Measurements from ENCODE around the gene SPEG.
A peak's percentile ranks its signal among the peaks of the same experiment; 100 is the strongest.
"Not testable (repeated sequence)": the region's sequence is repeated elsewhere in the genome, so short reads cannot be mapped to it uniquely, and the experiment has no call there.

The SPEG gene

DNA sequence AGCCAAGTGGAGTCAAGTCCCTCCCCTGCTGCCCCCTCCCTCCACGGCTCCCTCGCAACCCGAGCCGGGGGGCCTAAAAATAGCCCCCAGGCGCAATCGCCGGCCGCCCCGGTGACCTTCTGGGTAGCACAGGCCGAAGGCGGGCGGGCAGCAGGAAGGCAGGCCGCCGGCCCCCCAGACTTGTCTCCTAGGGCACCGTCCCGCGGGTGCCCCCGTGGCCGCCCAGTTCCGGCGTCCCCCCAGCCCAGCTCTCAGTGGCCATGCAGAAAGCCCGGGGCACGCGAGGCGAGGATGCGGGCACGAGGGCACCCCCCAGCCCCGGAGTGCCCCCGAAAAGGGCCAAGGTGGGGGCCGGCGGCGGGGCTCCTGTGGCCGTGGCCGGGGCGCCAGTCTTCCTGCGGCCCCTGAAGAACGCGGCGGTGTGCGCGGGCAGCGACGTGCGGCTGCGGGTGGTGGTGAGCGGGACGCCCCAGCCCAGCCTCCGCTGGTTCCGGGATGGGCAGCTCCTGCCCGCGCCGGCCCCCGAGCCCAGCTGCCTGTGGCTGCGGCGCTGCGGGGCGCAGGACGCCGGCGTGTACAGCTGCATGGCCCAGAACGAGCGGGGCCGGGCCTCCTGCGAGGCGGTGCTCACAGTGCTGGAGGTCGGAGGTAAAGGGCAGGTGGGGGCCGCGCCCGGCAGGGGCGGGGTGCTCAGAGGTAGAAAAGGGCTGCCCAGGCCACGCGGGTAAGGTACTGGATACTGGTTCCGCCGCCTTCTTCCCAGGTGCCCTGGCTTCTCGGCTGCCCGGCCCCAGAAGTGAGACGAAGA lies at the start of gene SPEG:
Gene SPEG (plus strand): TSS at position 126 of the 808 bp plus-strand sequence. CDS start 135 bp downstream, at position 261.
- DNase-seq: no peak

DNA sequence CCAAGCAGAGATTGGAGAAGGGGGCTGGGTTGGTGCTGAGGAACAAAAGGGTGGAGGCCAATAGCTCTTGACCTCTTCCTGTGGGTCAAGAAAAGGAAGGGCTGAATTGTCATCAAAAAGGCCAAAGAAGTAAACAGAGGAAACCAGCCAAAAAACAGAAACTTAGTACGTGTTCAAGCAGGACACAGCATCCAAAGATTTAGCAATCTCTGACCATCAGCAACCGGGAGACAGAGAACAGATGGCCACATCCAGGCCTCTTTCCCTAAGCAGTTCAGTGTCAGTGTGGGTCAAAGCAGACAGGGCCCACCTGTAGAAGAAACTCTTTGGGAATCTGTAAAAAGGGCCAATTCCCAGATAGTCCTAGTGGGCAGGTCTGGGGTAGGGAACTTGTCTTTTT lies 49.8 kb upstream of the SPEG start:
- DNase-seq: no peak

DNA sequence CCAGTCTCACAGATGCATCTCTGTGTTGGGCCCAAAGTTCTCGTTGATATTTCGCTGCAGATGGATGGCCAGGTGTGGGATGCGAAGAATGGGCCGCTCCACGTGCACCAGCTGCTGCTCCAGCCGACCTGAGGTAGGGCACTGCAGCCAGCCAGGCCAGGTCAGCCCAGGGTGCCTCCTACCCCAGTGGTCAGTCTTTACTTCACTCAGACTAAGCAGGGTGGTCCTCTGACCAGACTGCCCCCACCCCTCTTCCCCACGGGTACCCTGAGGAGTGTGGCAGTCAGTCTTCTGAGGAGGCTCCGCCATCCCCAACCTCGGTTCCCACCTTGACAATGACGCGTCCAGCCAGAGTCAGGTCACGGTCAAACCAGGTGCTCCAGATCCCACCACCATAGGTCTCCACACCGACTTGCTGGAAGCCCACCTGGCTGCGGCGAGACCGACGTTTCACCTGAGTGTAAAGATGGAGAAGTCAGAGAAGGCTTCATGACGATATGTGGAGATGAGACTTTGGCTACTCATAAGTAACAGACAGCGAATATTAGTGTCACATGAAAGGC lies 48.6 kb upstream of the SPEG start:
- DNase-seq: no peak

DNA sequence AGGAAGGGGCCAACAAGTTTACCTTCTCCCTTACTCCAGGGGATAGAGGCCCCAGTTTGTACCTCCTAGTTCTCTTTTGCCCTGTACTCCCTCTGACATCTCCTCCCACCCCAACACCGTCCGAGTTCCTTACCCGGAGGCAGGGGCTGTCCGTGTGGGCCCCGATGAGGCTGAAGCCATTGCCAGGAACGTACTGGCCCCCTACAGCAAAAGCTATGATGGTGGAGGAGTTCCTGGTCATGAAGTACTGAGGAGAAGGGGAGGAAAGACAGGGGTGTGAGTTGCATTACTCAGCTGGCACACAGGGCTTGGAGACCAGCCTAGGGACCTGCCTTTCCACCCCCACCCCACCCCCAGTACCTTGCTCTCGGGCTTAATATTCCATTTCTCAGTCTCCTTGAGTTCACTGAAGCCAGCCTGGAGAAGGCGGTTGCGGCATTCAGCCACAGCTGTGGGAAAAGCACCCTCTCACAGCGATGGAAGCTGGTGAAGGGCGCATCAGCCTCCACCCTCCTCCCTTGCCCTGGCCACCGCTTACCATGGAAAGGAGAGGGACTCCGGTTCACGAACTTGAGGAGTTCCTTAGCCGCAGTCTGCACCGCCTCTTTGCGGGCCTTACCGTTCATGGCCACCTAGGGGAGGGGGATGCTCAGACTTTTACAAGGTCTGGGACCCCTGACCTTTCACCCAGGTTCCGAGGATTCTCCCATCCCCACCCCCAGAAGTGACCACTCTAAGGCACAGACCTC lies 47.9 kb upstream of the SPEG start:
- DNase-seq: no peak

DNA sequence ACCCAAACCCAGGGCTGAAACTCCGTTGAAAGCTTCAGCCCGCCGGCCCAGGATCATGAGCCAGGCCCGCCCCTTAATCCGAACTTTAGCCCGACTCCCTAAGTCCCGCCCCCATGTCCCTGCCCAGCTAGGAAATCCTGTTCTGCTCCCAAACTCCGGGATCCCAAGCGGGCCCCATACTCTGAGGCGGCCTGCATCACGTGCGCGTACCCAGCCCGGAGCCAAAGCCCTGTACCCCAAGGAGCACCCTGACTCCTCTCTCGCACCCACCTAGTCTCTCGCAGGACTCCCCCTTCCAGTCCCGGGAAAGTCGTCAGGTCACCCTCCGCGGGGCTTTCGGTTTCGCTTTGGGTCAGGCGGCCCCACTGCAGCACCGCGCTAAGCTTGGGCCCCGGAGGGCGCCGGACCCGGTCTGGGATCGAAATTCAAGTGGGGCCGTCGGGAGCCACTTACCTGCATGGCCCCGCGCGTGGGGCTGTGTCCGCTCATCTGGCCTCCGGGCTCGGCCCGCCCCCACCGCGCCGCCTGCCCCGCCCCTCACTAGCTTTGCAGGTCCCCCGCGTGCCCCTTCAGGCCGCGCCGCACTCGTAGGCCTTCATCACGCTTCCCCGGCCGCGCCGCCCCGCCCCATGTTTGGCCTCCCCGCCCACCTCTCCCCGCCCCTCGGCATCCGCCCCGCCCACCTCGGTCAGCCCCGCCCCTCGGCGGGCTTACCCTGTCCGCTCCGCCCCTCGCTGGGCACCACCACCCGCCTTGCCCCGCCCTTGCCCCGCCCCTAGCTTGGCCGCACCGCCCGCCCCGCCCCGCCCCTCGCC lies 47.1 kb upstream of the SPEG start, which contains the start of gene DNPEP:
Gene DNPEP (minus strand): TSS at position 607 of the 815 bp plus-strand sequence. CDS start 118 bp downstream, at position 489.
- peak; percentile 95 for DNase-seq

DNA sequence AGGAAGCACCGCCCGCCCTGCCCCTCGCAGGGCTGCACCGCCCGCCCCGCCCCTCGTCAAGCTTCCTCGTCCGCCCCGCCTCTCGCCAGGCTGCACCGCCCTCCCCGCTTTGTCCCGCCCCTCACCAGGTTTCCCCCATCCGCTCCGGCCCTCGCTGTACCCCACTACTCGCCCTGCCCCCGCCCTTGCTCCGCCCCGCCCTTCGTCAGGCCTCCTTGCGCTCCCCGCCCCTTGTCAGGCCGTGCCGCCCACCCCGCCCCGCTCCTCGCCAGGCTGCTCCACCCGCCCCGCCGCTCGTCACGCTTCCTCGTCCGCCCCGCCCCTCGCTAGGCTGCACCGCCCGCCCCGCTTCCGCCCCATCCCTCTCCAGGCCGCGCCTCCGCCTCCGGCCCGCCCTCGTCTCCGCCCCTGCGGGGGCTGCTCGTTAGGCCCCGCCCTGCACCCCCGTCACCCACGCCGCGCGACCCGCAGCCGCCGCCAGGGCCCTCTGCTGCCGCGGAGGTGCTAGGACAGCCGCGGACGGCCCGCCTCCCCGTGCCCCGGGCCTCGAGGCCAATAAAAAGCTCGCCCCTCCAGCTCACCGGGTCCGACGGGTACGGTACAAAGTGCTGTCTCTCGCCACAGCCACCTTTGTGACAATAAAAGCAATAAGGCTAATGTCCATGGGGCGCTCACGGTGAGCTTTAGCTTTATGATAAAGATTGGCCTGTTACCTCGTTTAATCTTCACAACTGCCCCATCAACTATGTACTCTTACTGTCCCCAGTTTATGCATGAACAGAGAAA lies 46.3 kb upstream of the SPEG start:
- peak; percentile 99 for DNase-seq

DNA sequence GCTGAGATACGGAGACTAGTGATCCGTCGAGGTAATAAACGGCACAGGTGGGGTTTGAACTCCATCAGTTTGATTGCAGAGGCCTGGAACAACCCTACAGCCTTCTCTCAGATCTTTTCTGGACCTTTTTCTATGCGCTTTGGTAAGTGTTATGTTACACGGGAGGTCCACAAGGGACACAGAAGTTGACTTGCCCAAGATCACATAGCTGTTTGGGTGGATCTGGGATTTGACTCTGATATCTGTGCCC lies 45.8 kb upstream of the SPEG start:
- no peak for DNase-seq

DNA sequence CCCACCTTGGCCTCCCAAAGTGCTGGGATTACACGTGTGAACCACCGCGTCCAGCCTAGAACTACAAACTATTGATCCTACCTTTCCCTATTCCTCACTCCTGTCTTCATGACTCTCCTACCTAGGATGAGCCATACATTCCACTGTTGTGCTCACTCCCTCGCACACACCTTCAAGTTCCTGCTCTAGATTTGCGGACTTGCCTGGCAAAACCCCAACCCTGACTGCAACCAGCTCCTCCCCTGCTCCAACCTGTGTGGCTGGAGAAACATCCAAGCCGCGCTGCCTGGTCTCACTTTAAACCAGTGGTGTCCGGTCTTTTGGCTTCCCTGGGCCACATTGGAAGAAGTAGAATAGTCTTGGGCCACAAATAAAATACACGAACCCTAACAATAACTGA lies 41.9 kb upstream of the SPEG start:
- no peak for DNase-seq

DNA sequence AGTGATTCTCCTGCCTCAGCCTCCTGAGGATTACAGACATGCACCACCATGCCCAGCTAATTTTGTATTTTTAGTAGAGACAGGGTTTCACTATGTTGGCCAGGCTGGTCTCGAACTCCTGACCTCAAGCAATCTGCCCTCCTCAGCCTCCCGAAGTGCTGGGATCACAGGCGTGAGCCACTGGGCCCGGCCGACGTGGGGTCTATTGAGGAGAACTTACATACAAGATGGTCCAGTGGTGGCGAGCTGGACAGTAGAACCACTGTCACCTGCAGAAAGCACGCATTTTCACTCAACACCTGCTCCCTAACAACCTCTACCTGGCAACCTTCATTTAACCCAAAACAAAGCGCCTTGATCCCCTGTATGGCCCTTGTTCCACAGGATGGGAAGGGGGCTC lies 39.6 kb upstream of the SPEG start:
- not testable (repeated sequence) for DNase-seq

DNA sequence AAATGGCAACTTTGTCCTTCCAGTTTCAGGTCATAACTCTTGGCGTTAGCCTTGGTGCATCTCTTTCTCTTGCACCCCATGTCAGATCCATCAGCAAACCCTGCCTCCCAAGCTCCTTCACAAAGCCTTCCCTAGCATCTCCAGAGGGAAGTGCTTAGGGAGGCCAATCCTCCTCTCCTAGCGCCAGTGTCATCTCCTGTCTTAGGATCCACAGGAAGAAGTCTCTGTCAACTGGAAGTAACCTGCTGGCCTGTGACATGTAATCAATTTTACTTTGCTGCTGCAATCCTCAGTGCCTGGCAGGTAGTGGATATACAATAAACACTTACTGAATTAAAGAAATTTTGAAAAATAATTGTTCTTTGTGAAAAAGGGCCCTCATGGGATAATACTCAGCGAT lies 39.0 kb upstream of the SPEG start:
- DNase-seq: no peak

DNA sequence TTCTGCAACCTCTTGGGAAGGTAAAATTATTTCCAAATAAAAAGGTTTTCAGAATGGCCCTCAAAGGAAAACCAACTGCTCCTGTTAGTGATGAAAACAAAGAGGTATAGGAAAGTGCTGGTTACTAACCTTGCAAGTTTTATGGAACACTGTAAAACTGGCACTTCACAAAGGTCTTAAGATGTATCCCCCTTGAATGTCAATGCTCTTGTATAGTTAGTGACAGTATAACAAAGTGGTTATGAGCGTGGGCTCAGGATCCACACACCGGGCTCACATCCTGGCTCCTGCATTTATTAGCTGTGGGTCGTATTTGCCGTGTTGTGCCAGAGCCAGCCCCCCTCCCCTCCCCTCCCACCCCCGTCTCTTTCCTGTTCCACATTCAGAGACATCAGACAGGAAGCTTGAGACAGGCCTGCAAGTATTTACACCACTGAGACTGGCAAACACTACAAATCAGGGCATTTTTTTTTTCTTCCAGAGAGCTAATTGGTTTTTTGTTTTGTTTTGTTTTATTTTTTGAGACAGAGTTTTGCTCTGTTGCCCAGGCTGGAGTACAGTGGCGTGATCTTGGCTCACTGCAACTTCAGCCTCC lies 37.7 kb upstream of the SPEG start:
- no peak for DNase-seq

DNA sequence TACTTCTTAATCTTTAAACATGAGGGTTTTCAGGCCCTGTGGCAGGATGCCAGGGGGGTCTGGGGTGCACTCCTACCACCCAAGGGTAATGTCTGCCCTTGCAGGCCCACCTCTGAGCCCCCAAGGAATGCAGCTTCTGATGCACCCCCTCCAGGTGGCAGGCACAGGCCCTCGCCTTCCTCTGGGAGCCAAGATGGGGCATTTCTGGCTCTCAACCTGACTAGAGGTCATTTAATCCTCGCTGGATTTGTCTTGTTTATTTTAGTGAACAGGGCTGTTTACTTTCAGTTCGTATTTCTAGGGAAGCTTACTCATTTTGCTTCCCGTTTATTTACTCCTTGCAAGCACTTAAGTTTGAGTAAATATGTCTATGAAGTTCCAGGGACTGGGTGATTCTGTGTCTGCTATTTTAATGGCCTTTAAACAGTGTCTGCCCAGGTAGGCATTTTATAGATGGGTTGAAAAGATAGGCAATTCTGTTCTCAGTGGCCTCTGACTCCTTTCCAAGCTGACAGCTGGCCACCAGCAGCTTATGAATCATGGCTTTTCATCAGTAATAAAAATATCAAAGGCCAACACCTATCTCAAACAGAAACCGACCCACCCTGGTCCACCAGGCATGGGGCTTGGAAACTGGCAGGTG lies 35.8 kb upstream of the SPEG start:
- no peak for DNase-seq

DNA sequence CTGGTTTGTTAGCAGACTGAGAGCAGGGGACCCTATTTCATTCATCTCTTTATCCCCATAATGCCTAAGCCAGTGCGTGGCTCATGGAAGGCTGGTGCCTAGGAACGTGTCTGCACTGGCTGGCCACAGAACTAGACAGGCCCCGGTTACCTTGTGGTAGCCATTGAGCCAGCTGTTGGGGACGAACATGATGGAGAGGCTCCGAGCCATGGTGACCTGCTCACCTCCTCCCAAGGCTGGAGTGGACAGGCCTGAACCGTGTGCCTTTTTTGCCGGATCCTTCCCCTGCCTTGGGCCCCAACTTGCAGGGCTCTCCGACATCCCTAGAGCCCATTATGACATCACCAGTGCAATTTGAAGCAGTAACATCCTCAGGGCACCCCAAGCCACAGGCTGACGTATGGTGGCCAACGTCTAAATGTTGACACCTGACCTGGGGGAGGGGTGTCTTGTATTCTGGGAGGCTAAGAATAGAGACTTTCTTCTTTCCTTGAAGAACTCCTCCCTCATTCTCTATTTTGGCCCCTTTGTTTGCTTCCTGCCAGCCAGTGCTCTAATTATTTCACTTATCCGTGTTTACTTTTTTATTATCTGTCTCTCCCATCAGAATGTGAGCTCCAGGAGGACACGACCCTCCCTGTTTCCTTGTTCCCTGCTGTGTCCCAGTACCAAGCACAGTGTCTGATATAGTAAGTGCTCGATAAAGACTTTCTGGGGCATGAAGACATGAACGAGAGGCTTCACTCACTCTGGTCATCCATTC lies 34.7 kb upstream of the SPEG start:
- DNase-seq: no peak

DNA sequence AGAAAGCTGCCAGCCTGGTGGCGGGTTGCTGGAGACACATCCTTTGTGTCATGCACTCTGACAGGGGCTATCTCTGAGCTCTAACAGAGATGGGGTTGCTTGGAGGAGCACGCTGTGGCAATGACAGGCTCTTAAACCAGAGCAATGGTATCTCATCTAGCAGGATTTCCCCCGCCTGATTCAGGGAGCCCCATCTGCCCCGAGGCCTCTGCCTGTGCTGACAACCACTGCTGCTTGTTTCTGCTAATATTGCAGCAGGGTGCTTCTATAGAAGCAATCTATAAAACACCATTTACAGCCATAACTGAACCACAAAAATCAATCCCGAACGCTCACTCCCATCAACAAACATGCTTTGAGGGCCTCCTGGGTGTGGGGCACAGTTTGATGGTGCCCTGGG lies 34.1 kb upstream of the SPEG start:
- no peak for DNase-seq

DNA sequence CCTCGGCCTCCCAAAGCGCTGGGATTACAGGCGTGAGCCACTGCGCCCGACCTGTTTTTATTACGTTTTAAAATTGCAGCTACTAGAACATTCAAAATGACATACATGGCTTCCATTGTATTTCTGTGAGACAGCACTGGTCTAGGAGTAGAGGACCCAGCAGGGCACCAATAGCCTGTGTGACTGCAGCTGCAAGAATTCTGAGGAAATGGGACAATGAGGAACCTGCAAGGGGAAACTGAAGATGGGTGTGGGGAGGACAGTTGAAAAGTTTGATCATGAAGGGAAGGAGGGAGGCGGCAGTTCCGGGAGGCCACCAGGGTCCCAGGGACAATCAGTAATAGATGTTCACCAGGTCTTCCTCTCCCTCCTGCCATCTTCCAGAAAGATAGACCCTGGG lies 33.0 kb upstream of the SPEG start:
- no peak for DNase-seq

DNA sequence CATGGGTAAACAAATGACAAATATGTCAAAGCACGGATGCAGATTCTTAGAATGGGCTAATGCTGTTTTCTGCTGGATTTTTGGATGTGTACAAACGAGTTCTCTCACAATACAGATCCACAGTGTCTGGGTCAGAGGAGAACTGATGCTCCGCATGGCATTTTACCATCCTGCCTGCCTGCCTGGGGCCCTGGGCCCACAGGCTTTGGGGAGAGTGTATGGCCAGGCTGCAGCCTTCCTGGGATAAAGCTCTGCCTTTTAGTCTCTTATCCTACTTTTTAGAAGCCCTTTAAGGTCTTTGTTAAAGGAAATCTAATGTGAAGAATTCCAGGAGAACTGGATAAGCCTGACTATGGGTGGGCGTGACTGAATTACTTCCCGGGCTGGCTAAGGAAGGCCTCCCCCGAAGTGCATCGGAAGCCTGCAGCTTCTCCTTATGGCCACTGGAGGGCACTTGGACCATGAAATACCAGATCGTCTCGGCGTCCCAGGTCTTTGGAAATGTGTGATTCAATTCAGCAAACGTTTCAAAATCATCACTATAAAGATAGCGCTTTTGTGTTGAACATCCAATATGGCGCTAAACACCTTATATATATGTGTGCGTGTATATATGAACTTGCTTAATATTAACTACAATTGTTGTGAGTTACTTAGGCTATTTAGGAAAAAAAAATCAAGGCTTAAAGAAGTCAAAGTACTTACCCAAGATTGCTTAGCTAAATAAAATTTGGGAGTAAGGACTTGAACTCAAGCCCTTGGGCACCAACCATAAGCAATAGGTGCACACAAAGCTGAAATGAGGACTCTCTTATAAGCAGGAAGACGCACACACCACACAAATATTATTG lies 31.8 kb upstream of the SPEG start:
- DNase-seq: peak; percentile 51

DNA sequence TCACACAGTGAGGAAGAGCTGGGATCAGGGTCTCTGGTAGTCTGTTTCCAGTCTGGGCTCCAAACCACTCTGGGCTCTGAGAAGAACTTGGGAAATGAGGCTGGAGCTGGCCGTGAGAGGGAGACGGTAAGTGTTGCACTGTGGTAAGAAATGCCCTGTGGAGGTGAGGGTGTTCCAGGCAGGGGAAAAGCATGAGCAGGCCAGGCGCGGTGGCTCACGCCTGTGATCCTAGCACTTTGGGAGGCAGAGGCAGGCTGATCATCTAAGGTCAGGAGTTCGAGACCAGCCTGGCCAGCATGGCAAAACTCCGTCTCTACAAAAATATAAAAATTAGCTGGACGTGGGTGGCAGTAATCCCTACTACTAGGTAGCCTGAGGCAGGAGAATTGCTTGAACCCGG lies 30.8 kb upstream of the SPEG start:
- DNase-seq: no peak

DNA sequence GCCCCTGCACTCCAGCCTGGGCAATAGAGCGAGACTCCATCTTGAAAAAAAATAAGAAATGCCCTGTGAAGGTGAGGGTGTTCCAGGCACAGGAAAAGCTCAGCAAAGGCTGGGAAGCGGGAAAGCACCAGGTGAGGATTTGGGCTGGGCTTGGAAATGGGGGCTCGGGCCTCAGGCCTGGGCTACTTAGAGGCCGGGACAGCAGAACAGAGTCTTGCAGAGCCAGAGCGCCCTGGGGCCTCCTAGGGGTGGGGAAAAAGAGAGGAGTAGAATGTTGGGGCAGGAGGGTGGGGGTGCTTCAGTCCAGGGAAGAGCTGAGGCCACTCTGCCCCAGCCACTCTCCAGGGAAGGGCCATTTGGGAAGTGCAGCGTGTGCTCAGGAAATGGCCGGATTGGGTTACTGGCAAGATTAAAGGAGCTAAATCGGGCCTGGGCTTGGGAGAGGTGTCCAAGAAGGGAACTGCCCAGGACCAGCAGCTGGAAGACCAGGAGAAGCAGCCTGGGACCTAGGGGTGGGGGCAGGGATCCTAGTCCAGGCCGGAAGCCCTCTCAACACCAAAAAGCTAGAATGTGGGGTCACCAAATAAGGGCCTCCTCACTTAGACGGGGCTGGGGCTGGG lies 30.2 kb upstream of the SPEG start:
- DNase-seq: no peak

DNA sequence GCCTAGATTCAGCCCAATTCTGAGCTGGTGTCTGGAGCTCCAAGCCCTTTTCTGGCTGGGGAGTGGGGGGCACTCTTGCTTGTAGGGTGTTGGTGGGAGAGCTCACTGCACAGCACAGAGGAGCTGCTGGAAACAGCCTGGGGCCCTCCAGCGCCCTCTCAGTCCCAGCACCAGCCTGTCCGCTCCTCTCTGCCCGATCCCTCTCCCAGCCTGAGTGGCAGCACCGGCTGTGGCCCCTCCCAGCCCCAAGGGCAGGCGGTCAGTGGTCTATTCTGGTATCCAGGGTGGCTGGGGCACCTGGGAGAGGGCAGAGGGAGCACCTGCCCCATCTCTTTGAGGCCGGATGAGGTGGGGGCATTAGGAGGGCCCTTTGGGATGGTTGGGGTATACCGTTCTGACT lies 29.7 kb upstream of the SPEG start:
- DNase-seq: no peak

All from activated CD4-positive, alpha-beta T cell treated with anti-CD3 and anti-CD28 coated beads, Interleukin-2, amount 50 U/mL, for 1 hour (primary cell).